CD4-positive, alpha-beta T cell treated with Interleukin-10 for 1 hour (primary cell): Measurements from ENCODE around the gene RNF212B.

Experiments used
- DNase-seq: peaks from one replicate; pipeline ENCODE4 v3.0.0-alpha.2; 2020

Gene RNF212B

GRCh38 chr14:23321572-23322547 is 84.1 kb downstream of the RNF212B start:
- DNase-seq: peak; percentile 49
